HepG2 (cell line): ENCODE measurements around the gene IDUA. TPM values are rescaled to one million over a fixed set of nuclear protein-coding genes. Genes with fewer than 3 reads are reported as not detected.

Experiments
- AKAP8 ChIP-seq: sonication (generic); formaldehyde crosslinking; IDR thresholded peaks from 2 replicates; pipeline ENCODE4 v1.5.1; 2020; ENCODE audit warnings: mild to moderate bottlenecking, missing genetic modification reagents
- MED8 ChIP-seq: sonication (generic); formaldehyde crosslinking; IDR thresholded peaks from 2 replicates; pipeline ENCODE4 v1.8.1; 2023; ENCODE audit warnings: mild to moderate bottlenecking, missing genetic modification reagents; ENCODE audit not compliant: insufficient replicate concordance
- MTA1 ChIP-seq: sonication (generic); formaldehyde crosslinking; IDR thresholded peaks from 2 replicates; pipeline ENCODE4 v1.4.0; 2020; ENCODE audit warnings: missing genetic modification reagents, mild to moderate bottlenecking, borderline replicate concordance
- NONO ChIP-seq, 2 experiments: fragments of 450-650 bp in 1 of 2; sonication (generic) in 1 of 2; formaldehyde crosslinking in 1 of 2; IDR thresholded peaks in 1 of 2; conservative IDR thresholded peaks in 1 of 2; 2 replicates each; pipeline versions ENCODE4 v1.6.1 to v1.8.0; 2017 to 2022; ENCODE audit warnings: mild to moderate bottlenecking in 1 of 2, missing genetic modification reagents in 1 of 2, moderate library complexity in 1 of 2
- RXRB ChIP-seq: IDR thresholded peaks from 2 replicates; pipeline ENCODE4 v1.6.1; 2016; ENCODE audit warnings: borderline replicate concordance, missing genetic modification reagents, missing compliant biosample characterization
- SNAI1 ChIP-seq: sonication (generic); formaldehyde crosslinking; IDR thresholded peaks from 2 replicates; pipeline ENCODE4 v1.5.0; 2020; ENCODE audit warnings: mild to moderate bottlenecking, missing genetic modification reagents, borderline replicate concordance
- TAF15 ChIP-seq: fragments of 200-400 bp; formaldehyde crosslinking; IDR thresholded peaks from one replicate; pipeline ENCODE4 v1.6.1; 2018; ENCODE audit warnings: mild to moderate bottlenecking, low read depth, low read length; ENCODE audit not compliant: poor library complexity, severe bottlenecking
- TMF1 ChIP-seq: sonication (generic); formaldehyde crosslinking; IDR thresholded peaks from 2 replicates; pipeline ENCODE4 v1.8.1; 2022; ENCODE audit warnings: low read depth, missing genetic modification reagents
- YEATS2 ChIP-seq: sonication (generic); formaldehyde crosslinking; IDR thresholded peaks from 2 replicates; pipeline ENCODE4 v1.4.0; 2020; ENCODE audit warnings: missing genetic modification reagents, borderline replicate concordance
- ZNF138 ChIP-seq: sonication (generic); formaldehyde crosslinking; IDR thresholded peaks from 2 replicates; pipeline ENCODE4 v1.5.0; 2020; ENCODE audit warnings: mild to moderate bottlenecking, low read depth, missing genetic modification reagents
- ZNF234 ChIP-seq: sonication (generic); formaldehyde crosslinking; conservative IDR thresholded peaks from 2 replicates; pipeline ENCODE4 v1.5.1; 2020; ENCODE audit warnings: mild to moderate bottlenecking, missing genetic modification reagents
- ZNF296 ChIP-seq: sonication (generic); formaldehyde crosslinking; conservative IDR thresholded peaks from 2 replicates; pipeline ENCODE4 v1.5.0; 2020; ENCODE audit warnings: mild to moderate bottlenecking, missing genetic modification reagents
- ZNF350 ChIP-seq: sonication (generic); formaldehyde crosslinking; IDR thresholded peaks from 2 replicates; pipeline ENCODE4 v1.4.0; 2020; ENCODE audit warnings: mild to moderate bottlenecking, low read depth, missing genetic modification reagents, borderline replicate concordance
- ZNF75D ChIP-seq: sonication (generic); formaldehyde crosslinking; IDR thresholded peaks from 2 replicates; pipeline ENCODE4 v1.8.1; 2023; ENCODE audit warnings: missing genetic modification reagents, mild to moderate bottlenecking, borderline replicate concordance
- ZNF775 ChIP-seq: sonication (generic); formaldehyde crosslinking; IDR thresholded peaks from 2 replicates; pipeline ENCODE4 v1.4.0; 2020; ENCODE audit warnings: missing genetic modification reagents, mild to moderate bottlenecking, moderate library complexity, borderline replicate concordance
- ZNF879 ChIP-seq: sonication (generic); formaldehyde crosslinking; IDR thresholded peaks from 2 replicates; pipeline ENCODE4 v1.8.1; 2023; ENCODE audit warnings: missing genetic modification reagents
- polyA plus RNA-seq, 8 experiments: library from polyadenylated mRNA; depleted of rRNA in 3 of 8; stranded (reverse) in 7 of 8; unstranded in 1 of 8; fragments of >200 nt; fragmentation: Illumina TruSeq in 4 of 8; extraction: Trizol in 4 of 8; gene quantifications; 2 replicates each; pipeline versions ENCODE4 v1.2.1 to v1.2.3, GENCODE V29; 2011 to 2016; ENCODE audit warnings: low read depth in 4 of 8, missing spikeins in 1 of 8, mixed read lengths in 1 of 8; ENCODE audit not compliant: insufficient read depth in 1 of 8
- total RNA-seq, 5 experiments: library from RNA; depleted of rRNA; stranded (reverse); fragments of >200 nt; fragmentation: Illumina TruSeq; extraction: Trizol; gene quantifications; 2 replicates each; pipeline ENCODE4 v1.2.3, GENCODE V29; 2016; ENCODE audit warnings: low read depth in 1 of 5
- TF ChIP-seq, protein P1 (sequence below): sonication (generic); formaldehyde crosslinking; IDR thresholded peaks from 2 replicates; pipeline ENCODE4 v1.4.0; 2020; ENCODE audit warnings: mild to moderate bottlenecking, low read depth, missing genetic modification reagents
- TF ChIP-seq, protein P2 (sequence below): sonication (generic); formaldehyde crosslinking; IDR thresholded peaks from 2 replicates; pipeline ENCODE4 v1.4.0; 2020; ENCODE audit warnings: missing genetic modification reagents, borderline replicate concordance
- TF ChIP-seq, protein P3 (sequence below): sonication (generic); formaldehyde crosslinking; IDR thresholded peaks from 2 replicates; pipeline ENCODE4 v1.5.0; 2020; ENCODE audit warnings: mild to moderate bottlenecking, missing genetic modification reagents
- TF ChIP-seq, protein P4 (sequence below): sonication (generic); formaldehyde crosslinking; IDR thresholded peaks from 2 replicates; pipeline ENCODE4 v1.8.0; 2022; ENCODE audit warnings: missing genetic modification reagents, mild to moderate bottlenecking, borderline replicate concordance
- TF ChIP-seq, protein P5 (sequence below): sonication (generic); formaldehyde crosslinking; IDR thresholded peaks from 2 replicates; pipeline ENCODE4 v1.9.0; 2021; ENCODE audit warnings: missing genetic modification reagents, borderline replicate concordance

The IDUA gene
- total and polyA plus RNA-seq, 2 of the 13 experiments (the other 11 are each of a cell fraction or from before 2014, with no cell fraction given), result 0.77 to 1.0 TPM

DNA sequence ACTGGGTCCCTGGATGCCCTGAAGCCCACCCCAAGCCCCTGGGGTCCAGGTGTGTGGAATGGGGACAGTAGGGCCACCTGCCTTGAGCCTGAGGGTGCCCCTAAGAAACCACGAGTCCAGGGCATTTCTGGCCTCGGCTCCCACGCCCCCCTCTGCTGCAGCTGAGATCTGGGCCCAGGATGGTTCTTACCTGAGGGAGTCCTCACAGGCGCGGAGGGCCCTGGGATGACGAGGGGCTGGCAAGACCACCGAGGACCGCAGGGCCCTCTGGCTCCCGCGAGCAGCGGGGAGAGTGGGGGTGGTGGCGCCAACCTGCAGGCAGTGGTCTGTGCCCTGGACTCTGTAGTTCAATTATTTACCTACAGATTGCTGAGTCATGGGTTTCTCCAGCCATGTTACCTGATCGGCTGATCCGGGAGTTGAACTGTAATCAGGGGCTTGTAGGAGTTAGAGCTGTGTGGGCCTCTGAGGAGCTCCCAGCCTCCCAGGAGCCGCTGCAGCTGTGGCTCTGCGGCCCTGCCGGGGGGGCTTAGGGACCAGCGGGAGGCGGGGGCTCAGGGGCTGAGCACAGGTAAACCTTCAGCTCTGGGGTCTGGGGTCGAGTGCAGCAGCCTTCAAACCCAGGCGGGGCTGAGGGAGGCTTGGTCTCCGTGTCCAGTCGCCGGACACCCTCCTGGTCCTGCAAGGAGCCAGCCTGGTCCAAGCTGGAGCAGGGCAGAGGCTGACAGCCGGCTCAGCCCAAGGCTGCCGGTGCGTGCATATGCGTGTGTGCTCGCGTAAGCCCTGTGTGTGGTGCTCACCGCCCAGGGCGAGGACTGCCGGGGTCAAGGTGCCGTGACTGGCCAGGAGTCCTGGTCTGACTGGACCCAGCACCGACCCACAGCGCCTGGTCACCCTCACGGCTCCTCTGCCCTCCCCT lies 6.5 kb downstream of the IDUA start, which contains the start of gene SLC26A1 (continued):
- TF ChIP-seq, protein P1, sequence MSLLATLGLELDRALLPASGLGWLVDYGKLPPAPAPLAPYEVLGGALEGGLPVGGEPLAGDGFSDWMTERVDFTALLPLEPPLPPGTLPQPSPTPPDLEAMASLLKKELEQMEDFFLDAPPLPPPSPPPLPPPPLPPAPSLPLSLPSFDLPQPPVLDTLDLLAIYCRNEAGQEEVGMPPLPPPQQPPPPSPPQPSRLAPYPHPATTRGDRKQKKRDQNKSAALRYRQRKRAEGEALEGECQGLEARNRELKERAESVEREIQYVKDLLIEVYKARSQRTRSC, result no peak
- TF ChIP-seq ZNF296 (CRISPR knock-in tag) (peak; percentile 66), ZNF138 (CRISPR knock-in tag) (peak; percentile 65; the same call in 1 of the 2 replicates), MED8 (CRISPR knock-in tag) (no peak), YEATS2 (CRISPR knock-in tag) (no peak; the same call in 1 of the 2 replicates), ZNF75D (CRISPR knock-in tag) (no peak), ZNF234 (CRISPR knock-in tag) (no peak), ZNF879 (CRISPR knock-in tag) (no peak), AKAP8 (CRISPR knock-in tag) (peak; percentile 9), RXRB (CRISPR knock-in tag) (peak; percentile 7; the same call in 1 of the 2 replicates), ZNF350 (CRISPR knock-in tag) (peak; percentile 3; the same call in 1 of the 2 replicates), MTA1 (CRISPR knock-in tag) (peak; percentile 40), ZNF775 (CRISPR knock-in tag) (0 out of 2 replicates have a peak, but pooled peaks have one; percentile 79), TAF15 (peak; percentile 50), SNAI1 (CRISPR knock-in tag) (0 out of 2 replicates have a peak, but pooled peaks have one; percentile 42), NONO (IDR thresholded peaks at IDR 0.05) (no peak), NONO (CRISPR knock-in tag; conservative IDR thresholded peaks at IDR 0.05) (peak; percentile 72), TMF1 (CRISPR knock-in tag) (peak; percentile 28; the same call in 1 of the 2 replicates)
- TF ChIP-seq, protein P2, sequence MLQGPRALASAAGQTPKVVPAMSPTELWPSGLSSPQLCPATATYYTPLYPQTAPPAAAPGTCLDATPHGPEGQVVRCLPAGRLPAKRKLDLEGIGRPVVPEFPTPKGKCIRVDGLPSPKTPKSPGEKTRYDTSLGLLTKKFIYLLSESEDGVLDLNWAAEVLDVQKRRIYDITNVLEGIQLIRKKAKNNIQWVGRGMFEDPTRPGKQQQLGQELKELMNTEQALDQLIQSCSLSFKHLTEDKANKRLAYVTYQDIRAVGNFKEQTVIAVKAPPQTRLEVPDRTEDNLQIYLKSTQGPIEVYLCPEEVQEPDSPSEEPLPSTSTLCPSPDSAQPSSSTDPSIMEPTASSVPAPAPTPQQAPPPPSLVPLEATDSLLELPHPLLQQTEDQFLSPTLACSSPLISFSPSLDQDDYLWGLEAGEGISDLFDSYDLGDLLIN (CRISPR knock-in tag), result no peak
- TF ChIP-seq, protein P3, sequence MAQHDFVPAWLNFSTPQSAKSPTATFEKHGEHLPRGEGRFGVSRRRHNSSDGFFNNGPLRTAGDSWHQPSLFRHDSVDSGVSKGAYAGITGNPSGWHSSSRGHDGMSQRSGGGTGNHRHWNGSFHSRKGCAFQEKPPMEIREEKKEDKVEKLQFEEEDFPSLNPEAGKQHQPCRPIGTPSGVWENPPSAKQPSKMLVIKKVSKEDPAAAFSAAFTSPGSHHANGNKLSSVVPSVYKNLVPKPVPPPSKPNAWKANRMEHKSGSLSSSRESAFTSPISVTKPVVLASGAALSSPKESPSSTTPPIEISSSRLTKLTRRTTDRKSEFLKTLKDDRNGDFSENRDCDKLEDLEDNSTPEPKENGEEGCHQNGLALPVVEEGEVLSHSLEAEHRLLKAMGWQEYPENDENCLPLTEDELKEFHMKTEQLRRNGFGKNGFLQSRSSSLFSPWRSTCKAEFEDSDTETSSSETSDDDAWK (CRISPR knock-in tag), result no peak
- TF ChIP-seq, protein P4, sequence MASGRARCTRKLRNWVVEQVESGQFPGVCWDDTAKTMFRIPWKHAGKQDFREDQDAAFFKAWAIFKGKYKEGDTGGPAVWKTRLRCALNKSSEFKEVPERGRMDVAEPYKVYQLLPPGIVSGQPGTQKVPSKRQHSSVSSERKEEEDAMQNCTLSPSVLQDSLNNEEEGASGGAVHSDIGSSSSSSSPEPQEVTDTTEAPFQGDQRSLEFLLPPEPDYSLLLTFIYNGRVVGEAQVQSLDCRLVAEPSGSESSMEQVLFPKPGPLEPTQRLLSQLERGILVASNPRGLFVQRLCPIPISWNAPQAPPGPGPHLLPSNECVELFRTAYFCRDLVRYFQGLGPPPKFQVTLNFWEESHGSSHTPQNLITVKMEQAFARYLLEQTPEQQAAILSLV (CRISPR knock-in tag), result peak; percentile 83; the same call in 1 of the 2 replicates
- TF ChIP-seq, protein P5, sequence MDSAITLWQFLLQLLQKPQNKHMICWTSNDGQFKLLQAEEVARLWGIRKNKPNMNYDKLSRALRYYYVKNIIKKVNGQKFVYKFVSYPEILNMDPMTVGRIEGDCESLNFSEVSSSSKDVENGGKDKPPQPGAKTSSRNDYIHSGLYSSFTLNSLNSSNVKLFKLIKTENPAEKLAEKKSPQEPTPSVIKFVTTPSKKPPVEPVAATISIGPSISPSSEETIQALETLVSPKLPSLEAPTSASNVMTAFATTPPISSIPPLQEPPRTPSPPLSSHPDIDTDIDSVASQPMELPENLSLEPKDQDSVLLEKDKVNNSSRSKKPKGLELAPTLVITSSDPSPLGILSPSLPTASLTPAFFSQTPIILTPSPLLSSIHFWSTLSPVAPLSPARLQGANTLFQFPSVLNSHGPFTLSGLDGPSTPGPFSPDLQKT (CRISPR knock-in tag), result no peak
